ENCODE measurements around the gene CXADR. TPM values are rescaled to one million over a fixed set of nuclear protein-coding genes. Genes with fewer than 3 reads are reported as not detected.
A peak's percentile ranks its signal among the peaks of the same experiment; 100 is the strongest.

The CXADR gene
- total RNA-seq, 1 experiment from 2014 or later = 152 TPM

DNA sequence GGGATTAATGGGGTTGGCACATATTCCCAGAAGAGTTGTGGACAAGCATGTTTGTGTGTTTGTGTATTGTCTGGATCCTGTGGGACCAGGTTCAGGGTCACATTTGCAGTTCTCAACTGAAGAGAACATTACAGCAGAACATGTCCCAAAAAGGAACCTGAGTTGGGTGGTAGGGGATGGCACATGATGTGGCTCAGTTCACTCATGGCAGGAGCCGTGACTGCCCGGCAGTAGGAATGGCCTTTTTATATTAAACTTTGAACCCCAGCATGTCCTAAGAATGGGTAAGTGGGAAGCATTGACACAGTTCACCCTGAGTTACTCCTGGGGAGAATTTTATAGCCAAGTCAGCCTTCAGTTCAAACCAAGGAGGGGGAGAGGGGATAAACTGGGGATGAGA lies 41.3 kb downstream of the CXADR start:
- no peak overlapping the region for H3K27ac ChIP-seq (ENCODE audit: insufficient read length, low read depth, low read length)
- DNase-seq = no peak
- H3K79me2 ChIP-seq (ENCODE audit: insufficient read depth, low read length) = peaks cover 10% of the 10 kb centered on the region; the same call in 1 of the 2 replicates
- no peak overlapping the region for H4K8ac ChIP-seq (replicated peaks; ENCODE audit: insufficient read length, low read depth, low read length)
- Mint-ChIP-seq H3K27ac (peak overlapping the region; percentile 31 to 94 (median 50); a peak in 6 of 7 replicates), H3K9me3 (no peaks in the 10 kb centered on the region), H3K4me1 (peaks cover 2 to 3% of the 10 kb centered on the region in 2 experiments; a peak in 2 of 4 replicates), H3K27me3 (ENCODE audit: low read depth) (no peaks in the 10 kb centered on the region), H3K36me3 (ENCODE audit: insufficient read depth in 1 of 3, low read depth in 3 of 3) (peaks cover 33 to 83% (median 79%) of the 10 kb centered on the region in 3 experiments; a peak in 6 of 7 replicates), H3K4me3 (no peak overlapping the region)
- no peak overlapping the region for H3K18ac ChIP-seq (ENCODE audit: insufficient read length, low read depth, low read length)
- H3K4me1 ChIP-seq (ENCODE audit: insufficient read depth, low read length) = peaks cover 2% of the 10 kb centered on the region
- H3K14ac ChIP-seq (ENCODE audit: insufficient read depth, low read length) = no peak overlapping the region
- no peak overlapping the region for H3K9ac ChIP-seq (ENCODE audit: extremely low read depth, insufficient read length, low read length)
- H3K27me3 ChIP-seq (ENCODE audit: insufficient read depth, low read length) = no peaks in the 10 kb centered on the region
- no peak overlapping the region for H4K5ac ChIP-seq (ENCODE audit: insufficient read length, low read depth, low read length)
- H3K4me2 ChIP-seq (ENCODE audit: insufficient read depth, insufficient read length, low read length) = no peak overlapping the region
- no peak overlapping the region for H2AK5ac ChIP-seq (ENCODE audit: insufficient read length, low read length)
- no peaks in the 10 kb centered on the region for H4K20me1 ChIP-seq (ENCODE audit: control insufficient read depth, insufficient read depth, insufficient read length)
- H3K56ac ChIP-seq (ENCODE audit: insufficient read length, low read depth, low read length) = no peak overlapping the region
- H2BK12ac ChIP-seq (ENCODE audit: insufficient read length, low read depth, low read length) = no peak overlapping the region
- no peaks in the 10 kb centered on the region for H3K9me3 ChIP-seq (ENCODE audit: control insufficient read depth, low read depth, low read length)
- no peak overlapping the region for H4K91ac ChIP-seq (ENCODE audit: insufficient read length, low read depth, low read length)
- no peak overlapping the region for H3K4ac ChIP-seq (ENCODE audit: low read depth, low read length)
- no peak overlapping the region for H2AFZ ChIP-seq (ENCODE audit: low read length)
- no peak overlapping the region for H2BK15ac ChIP-seq (ENCODE audit: low read depth, low read length)
- peaks cover 13% of the 10 kb centered on the region for H3K79me1 ChIP-seq (ENCODE audit: insufficient read depth, low read depth, low read length, poor library complexity, severe bottlenecking)
- no peak overlapping the region for H3T11ph ChIP-seq (ENCODE audit: low read length)
- no peak overlapping the region for H3K23ac ChIP-seq (ENCODE audit: insufficient read length, low read depth, low read length)
- WGBS (ENCODE audit: extremely low coverage, insufficient read length, low lambda C conversion rate) = no CpG with 5 or more reads among the region's 2 CpGs
- TF ChIP-seq, protein P1, sequence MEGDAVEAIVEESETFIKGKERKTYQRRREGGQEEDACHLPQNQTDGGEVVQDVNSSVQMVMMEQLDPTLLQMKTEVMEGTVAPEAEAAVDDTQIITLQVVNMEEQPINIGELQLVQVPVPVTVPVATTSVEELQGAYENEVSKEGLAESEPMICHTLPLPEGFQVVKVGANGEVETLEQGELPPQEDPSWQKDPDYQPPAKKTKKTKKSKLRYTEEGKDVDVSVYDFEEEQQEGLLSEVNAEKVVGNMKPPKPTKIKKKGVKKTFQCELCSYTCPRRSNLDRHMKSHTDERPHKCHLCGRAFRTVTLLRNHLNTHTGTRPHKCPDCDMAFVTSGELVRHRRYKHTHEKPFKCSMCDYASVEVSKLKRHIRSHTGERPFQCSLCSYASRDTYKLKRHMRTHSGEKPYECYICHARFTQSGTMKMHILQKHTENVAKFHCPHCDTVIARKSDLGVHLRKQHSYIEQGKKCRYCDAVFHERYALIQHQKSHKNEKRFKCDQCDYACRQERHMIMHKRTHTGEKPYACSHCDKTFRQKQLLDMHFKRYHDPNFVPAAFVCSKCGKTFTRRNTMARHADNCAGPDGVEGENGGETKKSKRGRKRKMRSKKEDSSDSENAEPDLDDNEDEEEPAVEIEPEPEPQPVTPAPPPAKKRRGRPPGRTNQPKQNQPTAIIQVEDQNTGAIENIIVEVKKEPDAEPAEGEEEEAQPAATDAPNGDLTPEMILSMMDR (conservative IDR thresholded peaks at IDR 0.05) = no peak
- H2BK20ac ChIP-seq (ENCODE audit: low read depth, low read length, poor library complexity, severe bottlenecking) = no peak overlapping the region
- H2BK5ac ChIP-seq (ENCODE audit: insufficient read length, low read length) = no peak overlapping the region
- no peaks in the 10 kb centered on the region for H3K23me2 ChIP-seq (ENCODE audit: insufficient read length, low read depth, low read length, poor library complexity, severe bottlenecking)
- no peak overlapping the region for H2BK120ac ChIP-seq (ENCODE audit: low read depth, low read length, poor library complexity, severe bottlenecking)

All from H9 (cell line).